NCI-H345 treated with DMSO at 0.1 percent for 48 hours (cell line): ENCODE results near the gene C1QA.

Source experiments
- DNase-seq: peaks from one replicate; lab custom pipeline; 2025; ENCODE audit not compliant: unreplicated experiment; lab: John Stamatoyannopoulos, UW

The C1QA gene

DNA sequence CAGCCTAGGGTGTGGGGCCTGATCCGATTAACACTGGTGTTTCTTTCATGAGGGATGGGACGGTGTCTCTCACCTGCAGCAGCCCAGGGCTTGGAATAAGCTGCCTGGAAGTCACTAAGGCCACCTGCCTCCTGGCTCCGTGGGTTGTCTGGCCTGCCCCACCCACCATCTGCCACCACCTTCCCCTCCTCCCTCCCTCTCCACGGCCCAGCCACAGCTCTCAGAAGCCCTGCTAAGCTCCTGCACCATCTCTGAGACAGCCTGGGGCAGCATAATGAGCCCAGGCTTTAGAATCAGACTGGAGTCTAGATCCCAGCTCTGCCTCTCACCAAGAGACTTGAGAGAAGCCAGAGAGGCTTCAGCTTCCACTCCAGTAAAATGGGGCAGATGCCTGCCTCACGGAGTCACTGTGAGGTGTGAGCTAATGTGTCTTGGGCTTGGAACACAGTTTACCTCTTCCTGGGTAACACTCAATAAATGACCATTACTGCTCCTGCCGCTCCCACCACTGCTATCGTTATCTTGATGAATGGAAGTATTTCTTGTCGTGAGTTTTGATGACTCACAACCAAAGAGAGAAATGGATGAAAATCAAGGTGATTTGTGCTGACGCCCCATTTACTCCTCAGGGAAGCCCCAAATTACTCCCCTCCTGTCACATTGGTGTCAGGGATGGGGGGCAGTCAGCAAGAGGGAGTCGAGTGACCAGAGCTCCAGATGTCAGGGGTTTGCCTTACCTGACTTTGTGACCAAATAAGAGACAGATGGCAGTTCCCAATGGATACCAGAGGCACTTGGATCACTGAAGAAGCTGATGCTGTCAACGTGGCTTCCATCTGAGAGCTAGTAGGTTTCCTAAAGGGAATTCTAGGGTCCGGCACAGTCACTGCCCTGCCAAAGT, 23.5 kb upstream of the C1QA start:
- DNase-seq = peak; percentile 42

DNA sequence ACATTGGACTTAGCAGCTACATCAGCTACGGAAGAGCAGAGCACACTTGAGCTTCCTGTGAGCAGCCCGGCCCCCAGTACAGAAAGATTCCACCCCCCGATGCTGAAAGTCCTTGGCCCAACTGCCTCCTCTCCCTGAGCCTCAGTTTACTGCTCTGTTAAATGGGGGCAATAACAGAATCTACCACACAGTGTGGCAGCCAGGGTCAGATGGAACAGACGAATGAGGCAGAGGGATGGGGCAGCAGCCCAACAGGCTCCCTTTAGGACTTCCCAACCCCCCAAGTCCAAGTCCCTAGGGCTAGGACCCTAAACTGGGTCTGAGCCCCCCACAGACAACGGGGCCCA, 22.9 kb upstream of the C1QA start:
- DNase-seq = no peak

DNA sequence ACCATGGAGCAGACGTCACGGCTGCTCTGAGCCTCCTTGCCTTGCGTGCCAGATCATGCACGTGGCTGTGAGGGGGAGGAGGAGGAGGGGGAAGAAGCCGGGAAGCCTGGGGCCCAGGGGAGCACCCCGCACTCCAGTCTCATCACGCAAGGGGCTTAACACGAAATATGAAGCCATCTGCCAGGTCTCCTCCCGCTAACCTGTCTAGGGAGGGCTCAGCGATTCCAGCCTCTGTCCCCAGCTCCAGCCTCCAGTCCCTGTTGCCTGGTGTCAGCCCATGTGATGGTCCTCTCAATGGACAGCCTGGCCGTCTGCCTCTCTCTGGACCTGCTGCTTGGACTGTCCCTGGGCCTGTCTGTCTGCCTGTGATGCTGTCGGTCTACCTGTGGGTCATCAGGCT, 22.5 kb upstream of the C1QA start:
- no peak for DNase-seq

DNA sequence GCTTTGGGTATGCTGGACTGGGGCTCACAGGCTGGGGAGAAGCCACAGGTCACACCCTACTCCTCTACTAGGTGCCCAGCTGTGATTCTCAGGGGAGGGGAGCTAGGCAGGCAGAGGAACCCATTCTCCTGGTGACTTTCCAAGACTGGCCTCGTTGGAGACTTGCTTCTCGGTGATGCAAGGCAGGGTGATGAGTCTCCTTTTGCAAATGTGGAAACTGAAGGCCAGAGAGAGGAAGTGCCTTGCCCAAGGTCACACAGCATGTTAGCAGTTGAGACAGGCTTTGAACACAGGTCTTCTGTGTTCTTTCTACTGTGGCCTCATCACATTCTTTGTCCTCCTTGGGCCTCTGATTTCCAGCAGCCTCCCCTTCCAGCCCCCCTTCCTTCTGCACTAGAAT, 20.5 kb upstream of the C1QA start:
- DNase-seq = no peak

DNA sequence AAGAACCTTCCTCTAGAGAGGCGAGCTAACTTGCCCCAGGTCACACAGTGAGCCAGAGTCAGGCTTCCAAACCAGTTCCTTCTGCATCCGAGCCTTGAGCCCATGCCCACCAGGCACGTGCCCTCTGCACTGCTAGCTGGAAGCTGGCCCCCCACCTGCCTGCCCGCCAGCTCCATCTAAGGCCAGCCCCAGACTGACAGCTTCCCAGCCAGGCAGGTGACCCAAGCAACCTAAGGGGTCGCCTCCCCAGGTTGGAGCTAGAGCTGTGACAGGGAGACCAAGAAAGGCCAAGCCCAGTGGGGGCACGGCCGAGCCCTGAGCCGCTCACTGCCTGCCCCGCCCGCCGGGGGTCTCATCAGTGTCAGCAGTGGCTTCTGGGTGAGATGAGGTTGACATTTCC, 19.9 kb upstream of the C1QA start:
- no peak for DNase-seq

DNA sequence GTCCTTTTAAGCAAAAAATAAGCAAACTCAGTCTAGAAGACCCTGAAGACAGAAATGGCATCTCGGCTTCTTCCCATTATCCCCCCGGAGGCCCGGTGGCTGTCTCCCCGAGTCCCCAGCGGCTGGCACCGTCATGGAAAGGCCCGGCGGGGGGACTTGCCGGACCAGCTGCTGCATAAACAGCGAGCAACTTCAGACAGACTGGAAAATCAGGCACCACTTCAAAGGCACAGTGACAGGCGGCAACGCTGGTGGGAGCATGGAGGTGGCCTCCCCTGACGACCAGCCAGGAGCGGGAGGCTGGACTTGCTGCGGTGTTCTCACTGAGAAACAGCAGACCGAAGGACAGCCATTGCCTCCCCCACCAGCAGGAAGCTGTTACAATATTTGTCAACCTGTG, 18.4 kb upstream of the C1QA start:
- peak; percentile 55 for DNase-seq

DNA sequence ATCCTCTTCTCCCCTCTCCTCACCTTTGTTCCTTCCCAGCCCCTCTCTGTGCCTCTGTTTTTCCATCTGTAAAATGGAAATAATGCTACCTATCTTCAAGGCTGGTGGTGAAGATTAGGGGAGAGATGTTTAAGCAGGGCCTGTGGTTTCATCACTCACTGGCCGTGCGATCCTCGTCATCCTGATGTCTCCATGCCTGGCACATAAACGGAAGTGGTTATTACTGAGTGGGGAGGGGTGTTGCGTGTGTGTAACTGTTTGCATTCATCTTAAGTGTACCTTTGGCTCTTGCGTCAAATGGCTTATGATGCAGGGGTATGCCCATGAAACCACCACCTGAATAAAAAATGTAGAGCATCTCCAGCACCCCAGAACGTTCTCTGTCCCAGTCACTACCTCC, 17.2 kb upstream of the C1QA start:
- no peak for DNase-seq

DNA sequence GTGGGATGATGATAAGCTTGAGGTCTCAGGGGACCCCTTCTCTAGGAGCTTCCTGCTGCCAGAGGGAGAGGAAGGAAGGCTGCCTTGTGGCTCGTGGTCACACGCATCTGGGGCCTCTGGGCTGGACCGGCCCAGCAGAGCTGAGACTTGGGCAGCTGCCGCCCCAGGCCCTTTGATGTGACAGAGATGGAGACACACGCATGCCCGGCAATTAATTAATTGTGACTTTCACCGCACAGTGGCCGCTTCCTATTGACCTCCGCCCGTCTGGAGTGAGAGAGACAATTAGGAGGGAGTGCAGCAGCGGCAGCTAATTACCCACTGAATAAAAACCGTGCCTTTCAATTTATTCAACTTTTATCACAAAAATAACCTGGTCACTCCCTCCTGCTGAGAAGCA, 16.6 kb upstream of the C1QA start:
- no peak for DNase-seq

DNA sequence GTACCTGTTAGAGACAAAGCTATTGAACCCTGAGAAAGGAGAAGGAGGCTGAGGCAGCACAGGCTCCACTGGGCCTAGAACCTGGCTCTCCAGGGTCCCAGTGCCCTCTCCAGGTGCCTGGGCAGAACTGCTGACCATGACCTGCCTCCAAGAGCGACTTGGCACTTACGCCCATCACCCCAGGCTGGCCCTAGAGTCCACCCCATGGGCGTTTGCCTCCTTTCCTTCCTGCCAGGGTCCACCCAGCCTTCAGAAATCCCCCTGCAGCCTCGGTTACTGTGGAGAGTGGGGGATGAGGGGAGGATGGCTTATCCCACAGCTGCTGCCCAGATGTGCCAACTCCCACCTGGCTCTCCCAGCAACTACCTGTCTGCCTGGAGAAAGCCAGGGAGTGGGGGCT, 14.7 kb upstream of the C1QA start:
- no peak for DNase-seq

DNA sequence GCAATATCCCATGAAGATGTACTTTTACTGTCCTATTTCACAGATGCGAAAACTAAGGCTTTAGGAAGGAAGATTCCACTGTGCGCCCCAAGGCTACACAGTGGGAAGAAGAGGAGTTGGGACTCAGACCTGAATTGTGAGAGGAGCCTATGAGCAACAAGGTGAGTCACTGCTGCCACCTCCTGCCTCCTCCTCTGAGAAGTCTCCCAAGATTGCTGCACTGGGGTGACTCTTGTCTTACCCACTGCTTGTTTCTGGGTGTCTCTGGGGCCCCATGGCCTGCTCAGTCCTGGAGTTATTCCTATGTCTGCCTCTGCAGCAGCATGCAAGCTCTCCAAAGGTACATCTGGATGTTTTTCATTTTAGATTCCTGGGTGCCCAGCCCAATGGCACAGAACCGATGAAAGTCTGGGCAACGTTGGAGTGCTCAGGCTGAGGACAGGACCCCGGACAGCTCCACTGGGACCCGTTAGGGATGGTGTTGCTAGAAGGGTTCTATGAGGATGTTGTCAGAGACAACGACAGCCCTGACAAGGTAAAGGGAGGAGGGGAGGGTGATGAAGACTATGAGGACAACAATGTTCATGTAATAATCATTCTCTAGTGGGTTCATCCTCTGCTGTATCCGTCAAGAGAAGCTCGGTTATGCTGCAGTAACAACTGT, 11.0 kb upstream of the C1QA start:
- no peak for DNase-seq

DNA sequence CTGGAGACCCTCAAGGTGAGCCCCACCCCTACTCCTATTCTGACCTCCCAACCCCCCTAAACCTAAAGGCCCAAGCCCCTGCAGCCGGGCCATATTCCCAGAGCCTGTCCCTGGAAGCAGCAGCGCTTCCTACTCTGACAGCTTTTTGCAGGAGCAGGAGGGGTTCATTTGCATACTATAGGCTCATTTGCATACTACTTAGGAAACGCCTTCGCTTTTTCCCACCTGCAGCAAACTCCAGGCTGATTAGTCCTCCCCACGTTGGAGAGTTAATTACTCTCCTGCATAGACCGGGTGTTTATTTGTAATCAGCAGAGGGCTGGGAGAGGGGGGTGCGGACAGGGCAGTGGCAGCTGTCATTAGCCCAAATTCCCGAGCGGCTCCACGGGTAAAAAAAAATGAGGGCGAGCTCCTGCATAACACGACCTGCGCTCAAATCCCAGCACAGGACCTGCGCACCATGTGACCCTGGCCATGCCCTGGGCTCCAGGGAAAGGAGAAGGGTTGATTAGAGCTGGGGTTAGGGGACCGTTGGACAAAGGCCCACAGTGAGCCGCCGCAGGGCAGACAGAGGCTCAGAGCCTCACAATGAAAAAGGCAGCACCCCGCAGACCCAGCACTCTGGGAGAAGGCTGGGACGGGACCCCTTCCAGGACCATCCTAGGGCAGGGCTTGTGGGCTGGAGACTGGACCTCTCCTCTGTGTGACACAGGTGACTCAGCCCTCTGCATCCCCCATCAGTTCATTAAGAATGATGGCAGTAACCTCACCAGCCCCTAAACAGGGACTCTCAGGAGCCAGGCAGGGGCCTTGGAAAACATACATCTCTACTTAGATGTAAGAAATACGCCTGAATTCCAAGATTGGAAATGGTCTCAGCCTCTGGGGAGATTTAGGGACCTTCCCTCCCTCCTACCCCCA, 9.9 kb upstream of the C1QA start:
- DNase-seq = no peak

DNA sequence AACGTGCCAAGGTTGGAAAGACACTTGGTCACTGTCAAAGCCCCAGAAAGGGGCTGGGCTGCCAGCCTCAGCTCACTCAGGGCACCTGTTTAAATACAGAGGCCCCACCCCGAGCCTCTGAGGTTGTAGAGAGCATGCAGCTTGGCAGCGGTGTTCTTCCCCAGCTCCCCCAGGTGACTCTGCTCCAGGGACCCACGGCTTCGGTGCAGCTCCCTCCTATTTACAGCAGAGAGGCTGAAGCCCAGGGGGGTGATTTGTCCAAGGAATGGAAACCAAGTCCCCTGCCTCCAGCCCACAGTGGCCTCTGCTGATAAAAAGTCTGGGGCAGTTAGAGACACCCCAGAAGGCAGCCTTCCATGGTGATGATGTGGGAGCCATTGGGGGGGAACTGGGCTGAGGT, 9.1 kb upstream of the C1QA start:
- DNase-seq = peak; percentile 42

DNA sequence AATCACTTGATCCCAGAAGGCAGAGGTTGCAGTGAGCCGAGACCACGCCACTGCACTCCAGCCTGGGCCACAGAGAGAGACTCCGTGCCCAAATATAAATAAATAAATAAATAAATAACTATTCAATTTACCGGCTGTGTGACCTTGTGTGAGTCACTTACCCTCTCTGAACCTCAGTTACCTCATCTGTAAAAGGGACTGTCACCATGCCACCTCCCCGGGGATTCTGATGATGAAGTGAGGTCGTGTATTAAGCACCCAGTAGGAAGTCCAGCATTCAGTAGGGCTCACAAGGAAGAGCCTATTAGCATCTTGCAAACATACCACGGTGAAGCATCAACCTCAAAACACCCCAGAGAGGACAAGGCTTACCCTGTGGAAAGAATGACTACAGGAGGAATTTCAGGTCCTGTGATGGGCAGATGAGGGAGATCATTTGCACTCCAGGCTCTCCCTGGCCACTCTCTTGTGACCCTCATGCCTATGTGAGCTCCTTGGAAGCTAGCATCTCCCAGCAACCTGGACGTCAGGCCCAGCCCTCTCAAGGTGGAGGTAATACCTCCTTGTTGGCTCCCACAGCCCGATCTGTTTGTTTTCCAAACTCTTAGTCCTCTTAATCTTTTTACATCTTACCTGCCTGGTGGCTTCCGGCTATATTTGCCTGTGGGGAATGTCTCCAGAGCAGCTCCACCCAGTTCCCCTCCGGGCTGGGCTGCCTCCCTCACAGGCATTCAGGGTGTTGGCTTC, 7.6 kb upstream of the C1QA start:
- no peak for DNase-seq

DNA sequence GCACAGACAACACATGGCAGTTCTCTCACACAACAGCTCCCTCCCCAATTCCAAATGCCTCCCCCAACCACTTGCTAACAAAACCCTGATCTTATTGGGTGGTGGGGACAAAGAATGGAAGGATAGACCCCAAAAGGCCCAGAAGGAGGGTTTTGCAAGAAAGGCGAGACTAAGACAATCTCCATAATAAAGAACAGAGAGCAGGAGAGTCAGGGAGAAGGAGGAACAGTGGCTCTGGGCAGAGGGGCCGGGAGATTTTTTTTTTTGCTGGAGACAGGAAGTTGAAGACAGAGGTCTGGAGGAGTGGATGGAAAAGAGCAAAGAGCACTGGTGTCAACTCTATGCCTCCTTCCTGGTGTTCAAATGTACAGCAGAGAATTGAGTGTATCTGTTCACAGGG, 6.5 kb upstream of the C1QA start:
- DNase-seq = no peak

DNA sequence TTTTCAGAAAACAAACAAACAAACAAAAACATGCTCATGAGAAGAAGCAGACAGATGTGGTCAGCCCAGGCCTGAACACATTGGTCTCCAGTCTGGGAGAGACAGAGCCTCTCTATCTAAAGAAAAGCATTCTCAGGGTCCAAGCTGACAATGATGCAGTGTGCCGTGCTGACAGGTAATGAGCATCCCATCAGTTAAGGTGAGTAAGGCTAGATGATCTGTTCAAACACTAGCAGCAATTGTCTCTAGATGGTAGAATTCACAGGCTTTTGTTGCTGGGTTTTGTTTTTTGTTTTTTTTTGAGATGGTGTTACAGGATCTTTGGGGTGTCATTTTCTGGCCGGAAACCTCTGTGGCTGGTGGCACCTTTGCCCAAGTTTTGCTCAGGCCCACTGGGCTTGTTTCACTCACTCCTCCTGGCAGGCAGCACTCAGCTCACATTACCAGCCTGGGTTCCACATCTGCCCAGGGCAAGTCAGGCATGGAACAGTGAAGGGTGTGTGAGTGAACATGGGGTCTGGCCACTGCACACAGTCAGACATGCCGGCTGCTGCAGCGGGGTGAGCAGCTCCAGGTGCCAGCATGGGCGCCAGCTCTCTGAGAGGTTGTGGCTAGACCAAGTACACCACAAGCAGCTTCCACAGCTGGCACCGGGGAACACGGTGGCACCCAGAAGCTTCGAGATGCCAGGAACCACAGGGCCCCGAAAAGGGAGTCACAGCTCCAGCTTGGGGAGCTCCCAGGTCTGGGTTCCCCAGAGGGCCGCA, 2.5 kb upstream of the C1QA start:
- DNase-seq = no peak

DNA sequence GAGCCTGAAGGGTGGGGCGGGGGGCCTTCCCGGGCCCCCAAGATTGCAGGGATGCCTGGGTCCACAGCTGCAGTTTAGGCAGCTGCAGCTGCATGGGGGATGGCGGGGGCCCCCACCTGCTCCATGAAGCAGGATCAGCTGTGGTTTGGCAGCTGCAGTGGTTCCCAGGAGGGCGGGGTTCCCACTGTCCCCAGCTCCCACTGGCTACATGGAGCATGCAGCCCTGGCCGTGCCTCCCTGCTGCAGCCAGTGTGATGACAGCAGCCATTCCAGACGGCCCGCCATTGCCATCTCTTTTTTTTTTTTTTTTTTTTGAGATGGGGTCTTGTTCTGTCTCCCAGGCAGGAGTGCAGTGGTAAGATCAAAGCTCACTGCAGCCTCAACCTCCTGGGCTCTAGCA, 992 bp upstream of the C1QA start:
- DNase-seq = no peak

DNA sequence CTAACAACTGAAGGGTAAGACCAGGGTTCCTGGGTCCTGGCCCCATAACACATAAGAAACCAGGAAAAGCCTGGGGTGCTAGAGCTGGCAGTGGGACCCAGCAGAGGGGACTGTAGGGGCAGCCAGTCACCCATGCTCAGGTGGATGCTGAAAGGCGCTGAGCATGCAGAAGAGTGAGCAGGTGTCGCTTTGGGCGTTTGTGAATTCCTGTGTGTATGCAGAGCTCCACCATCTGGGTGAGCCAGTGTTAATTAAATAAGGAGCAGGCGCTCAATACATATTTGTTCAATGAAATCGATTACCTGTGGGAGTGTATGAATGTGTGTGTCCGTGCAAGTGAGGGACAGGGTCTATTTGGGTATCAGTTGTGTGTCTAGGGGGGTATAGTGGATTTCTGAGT, 499 bp downstream of the C1QA start:
- DNase-seq = peak; percentile 29

DNA sequence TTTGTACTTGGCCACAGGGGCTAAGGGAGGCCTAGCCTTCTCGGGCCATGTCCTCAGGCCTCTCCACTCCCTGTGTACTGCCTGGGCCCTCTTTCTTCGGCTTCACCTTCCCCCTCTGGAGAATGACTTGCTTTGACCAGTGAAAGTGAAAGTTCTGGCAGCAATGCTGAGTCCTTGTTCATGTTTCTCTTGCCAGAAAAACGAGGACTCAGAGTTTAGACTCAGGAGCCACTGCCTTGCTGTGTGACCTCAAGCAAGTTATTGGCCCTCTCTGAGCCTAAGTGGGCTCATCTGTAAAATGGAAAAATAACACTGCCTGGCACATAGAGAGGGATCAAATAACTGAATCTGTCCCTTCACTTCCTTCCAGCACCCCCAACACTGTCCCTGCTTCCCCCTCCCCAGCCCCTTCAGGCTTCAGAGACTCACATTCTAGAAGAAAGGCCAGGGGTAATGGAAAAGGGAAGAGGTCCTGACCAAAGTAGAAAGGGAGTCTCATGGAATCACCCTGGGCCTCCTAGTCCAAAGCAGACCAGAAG, 1.5 kb downstream of the C1QA start:
- no peak for DNase-seq

DNA sequence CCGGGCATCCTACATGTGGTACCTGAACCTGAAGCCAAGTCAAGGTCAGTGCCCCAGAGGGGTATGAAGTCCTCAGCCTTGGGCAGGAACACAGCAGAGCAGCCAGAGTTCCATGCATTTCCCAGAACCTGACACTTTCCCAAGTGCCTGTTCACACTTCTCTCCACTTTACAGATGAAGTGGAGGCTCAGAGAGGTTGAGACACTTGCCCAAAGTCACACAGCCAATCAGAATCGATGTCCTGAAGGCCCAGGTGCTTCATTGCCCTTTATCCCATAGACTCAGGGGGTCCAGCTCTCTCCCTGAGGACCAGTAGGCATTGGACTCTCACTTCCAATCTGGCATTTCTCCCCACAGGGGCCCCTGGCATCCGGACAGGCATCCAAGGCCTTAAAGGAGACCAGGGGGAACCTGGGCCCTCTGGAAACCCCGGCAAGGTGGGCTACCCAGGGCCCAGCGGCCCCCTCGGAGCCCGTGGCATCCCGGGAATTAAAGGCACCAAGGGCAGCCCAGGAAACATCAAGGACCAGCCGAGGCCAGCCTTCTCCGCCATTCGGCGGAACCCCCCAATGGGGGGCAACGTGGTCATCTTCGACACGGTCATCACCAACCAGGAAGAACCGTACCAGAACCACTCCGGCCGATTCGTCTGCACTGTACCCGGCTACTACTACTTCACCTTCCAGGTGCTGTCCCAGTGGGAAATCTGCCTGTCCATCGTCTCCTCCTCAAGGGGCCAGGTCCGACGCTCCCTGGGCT, 2.2 kb downstream of the C1QA start:
- DNase-seq = no peak
